Erythroblast (primary cell): ENCODE results near the gene OMA1.

Experiments
- GATA1 ChIP-seq: IDR thresholded peaks from 2 replicates; pipeline ENCODE4 v1.6.1; 2011; ENCODE audit warnings: low read depth, mild to moderate bottlenecking, control low read depth, low read length, moderate library complexity
- POLR2A ChIP-seq: IDR thresholded peaks from 2 replicates; pipeline ENCODE4 v1.6.1; 2011; ENCODE audit warnings: mild to moderate bottlenecking, low read length

DNA sequence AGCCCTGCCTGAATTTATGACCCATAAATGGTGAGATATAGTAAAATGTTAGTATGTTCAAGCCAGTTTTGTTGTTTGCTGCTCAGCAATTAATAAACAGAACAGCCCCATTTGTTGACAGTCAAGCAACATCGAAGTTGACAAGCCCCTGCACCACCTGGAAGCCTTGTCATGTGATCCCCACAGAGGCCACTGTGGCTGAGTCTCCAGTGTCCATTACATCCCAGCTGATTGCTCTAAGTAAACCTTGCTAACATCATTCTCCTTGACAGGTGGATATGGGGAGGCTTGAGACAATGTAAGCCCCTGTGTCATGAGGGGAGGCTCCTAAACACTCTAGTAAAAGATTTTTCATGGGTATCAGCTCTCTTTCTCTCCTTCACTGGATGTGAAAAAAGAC is 48.0 kb upstream of the OMA1 start:
- no peak for TF ChIP-seq POLR2A
- TF ChIP-seq GATA1, result no peak
